ENCODE measurements around the gene ZNF219. TPM values are rescaled to one million over a fixed set of nuclear protein-coding genes. Genes with fewer than 3 reads are reported as not detected.
A peak's percentile ranks its signal among the peaks of the same experiment; 100 is the strongest.

Gene ZNF219
- polyA plus RNA-seq, 1 donor from 2014 or later = 40.6 TPM

DNA sequence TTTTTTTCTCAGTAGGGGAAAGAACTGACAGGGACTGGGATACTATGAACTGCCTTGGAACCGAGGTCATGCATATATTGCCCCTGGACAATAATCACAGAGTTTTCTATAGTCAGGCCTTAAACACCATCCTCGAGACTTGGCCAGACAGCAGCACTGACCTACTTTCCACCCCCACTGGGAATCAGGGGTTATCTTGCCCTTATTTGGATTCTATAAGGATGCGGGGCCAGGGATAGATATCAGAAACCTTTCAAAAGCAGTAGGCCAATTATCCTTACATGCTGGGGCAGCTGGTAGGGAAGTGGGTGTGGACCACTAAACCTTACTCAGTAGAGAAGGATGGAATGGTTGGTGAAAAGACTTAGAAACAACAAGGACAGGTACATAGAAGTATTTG lies 2.0 kb downstream of the ZNF219 start:
- no peaks in the 10 kb centered on the region for H3K9me2 ChIP-seq (ENCODE audit: insufficient read depth, low read length)
- no peaks in the 10 kb centered on the region for H3K9me3 ChIP-seq (ENCODE audit: low read length)
- H3K36me3 ChIP-seq (ENCODE audit: insufficient read depth, low read length) = peaks cover 3% of the 10 kb centered on the region
- H3K27ac ChIP-seq (ENCODE audit: low read length) = peak overlapping the region; percentile 92
- H3K4me3 ChIP-seq (ENCODE audit: low read length) = peak overlapping the region; percentile 77
- no peak overlapping the region for H2AFZ ChIP-seq (ENCODE audit: low read depth, low read length)
- peaks cover 40% of the 10 kb centered on the region for H3K79me2 ChIP-seq (replicated peaks; ENCODE audit: insufficient read depth, low read length)
- TF ChIP-seq CTCF (IDR thresholded peaks at IDR 0.05; ENCODE audit: poor library complexity, severe bottlenecking) (no peak), MXI1 (conservative IDR thresholded peaks at IDR 0.05; ENCODE audit: poor library complexity, severe bottlenecking) (no peak), EP300 (conservative IDR thresholded peaks at IDR 0.05; ENCODE audit: poor library complexity, severe bottlenecking) (no peak), SMC3 (conservative IDR thresholded peaks at IDR 0.05; ENCODE audit: poor library complexity) (no peak), EZH2 (IDR thresholded peaks at IDR 0.05; ENCODE audit: borderline replicate concordance, insufficient read depth, low read length, poor library complexity, severe bottlenecking) (no peak), RAD21 (conservative IDR thresholded peaks at IDR 0.05) (no peak), POLR2AphosphoS5 (IDR thresholded peaks at IDR 0.05) (no peak), TAF1 (IDR thresholded peaks at IDR 0.05; ENCODE audit: low read depth) (no peak)
- TF ChIP-seq, protein P1, sequence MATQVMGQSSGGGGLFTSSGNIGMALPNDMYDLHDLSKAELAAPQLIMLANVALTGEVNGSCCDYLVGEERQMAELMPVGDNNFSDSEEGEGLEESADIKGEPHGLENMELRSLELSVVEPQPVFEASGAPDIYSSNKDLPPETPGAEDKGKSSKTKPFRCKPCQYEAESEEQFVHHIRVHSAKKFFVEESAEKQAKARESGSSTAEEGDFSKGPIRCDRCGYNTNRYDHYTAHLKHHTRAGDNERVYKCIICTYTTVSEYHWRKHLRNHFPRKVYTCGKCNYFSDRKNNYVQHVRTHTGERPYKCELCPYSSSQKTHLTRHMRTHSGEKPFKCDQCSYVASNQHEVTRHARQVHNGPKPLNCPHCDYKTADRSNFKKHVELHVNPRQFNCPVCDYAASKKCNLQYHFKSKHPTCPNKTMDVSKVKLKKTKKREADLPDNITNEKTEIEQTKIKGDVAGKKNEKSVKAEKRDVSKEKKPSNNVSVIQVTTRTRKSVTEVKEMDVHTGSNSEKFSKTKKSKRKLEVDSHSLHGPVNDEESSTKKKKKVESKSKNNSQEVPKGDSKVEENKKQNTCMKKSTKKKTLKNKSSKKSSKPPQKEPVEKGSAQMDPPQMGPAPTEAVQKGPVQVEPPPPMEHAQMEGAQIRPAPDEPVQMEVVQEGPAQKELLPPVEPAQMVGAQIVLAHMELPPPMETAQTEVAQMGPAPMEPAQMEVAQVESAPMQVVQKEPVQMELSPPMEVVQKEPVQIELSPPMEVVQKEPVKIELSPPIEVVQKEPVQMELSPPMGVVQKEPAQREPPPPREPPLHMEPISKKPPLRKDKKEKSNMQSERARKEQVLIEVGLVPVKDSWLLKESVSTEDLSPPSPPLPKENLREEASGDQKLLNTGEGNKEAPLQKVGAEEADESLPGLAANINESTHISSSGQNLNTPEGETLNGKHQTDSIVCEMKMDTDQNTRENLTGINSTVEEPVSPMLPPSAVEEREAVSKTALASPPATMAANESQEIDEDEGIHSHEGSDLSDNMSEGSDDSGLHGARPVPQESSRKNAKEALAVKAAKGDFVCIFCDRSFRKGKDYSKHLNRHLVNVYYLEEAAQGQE (IDR thresholded peaks at IDR 0.05; ENCODE audit: borderline replicate concordance) = no peak
- peaks cover 6% of the 10 kb centered on the region for H3F3A ChIP-seq (ENCODE audit: insufficient read depth, low read length, poor library complexity, severe bottlenecking)
- peak overlapping the region; percentile 78 for H3K9ac ChIP-seq (ENCODE audit: low read length)
- H3K27me3 ChIP-seq (ENCODE audit: insufficient read depth, low read depth, low read length) = no peaks in the 10 kb centered on the region
- H4K20me1 ChIP-seq (ENCODE audit: insufficient read depth) = no peaks in the 10 kb centered on the region
- H3K4me2 ChIP-seq (ENCODE audit: low read length) = peak overlapping the region; percentile 77

DNA sequence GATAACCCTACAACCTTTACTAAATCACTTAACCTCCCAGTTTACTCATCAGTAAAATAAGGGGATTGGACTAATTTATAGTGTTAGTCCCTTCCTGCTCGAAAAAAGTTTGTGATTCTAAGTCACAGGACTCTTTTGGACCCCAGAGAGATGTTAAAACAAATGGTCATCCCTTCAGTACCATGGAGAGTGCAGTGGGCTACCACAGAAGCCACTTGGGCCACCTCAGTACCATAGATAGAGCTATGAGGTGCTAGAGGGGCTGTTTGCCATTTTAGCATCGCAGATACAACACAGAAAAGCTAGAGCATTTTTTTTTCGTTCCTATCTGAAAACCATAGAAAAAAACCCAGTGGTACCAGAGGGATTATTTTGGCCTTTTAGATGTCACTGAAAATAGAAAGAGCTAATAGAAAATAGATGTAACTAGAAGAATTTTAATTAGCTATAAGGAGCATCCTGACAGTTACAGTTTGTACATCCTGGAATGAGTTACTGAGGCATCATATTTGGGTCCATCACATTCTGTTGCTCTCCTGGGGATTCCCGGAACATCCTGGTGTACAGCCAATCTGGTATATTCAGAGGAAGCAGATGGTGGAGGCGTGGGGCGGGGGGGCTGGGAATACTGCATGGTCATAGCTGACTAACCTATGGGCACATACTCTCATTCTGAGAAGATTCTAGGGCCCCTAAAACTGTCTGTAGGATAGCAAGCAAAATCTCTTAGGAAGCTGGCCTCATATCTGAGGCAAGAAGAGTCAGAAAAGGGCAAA lies 2.8 kb downstream of the ZNF219 start:
- H3K9me3 ChIP-seq (ENCODE audit: low read length) = no peaks in the 10 kb centered on the region
- H2AFZ ChIP-seq (ENCODE audit: low read depth, low read length) = no peak overlapping the region
- H3K9me2 ChIP-seq (ENCODE audit: insufficient read depth, low read length) = no peaks in the 10 kb centered on the region
- no peak overlapping the region for H3K4me2 ChIP-seq (ENCODE audit: low read length)
- H3K27ac ChIP-seq (ENCODE audit: low read length) = peak overlapping the region; percentile 92
- H3K9ac ChIP-seq (ENCODE audit: low read length) = peak overlapping the region; percentile 69
- no peak for TF ChIP-seq EP300 (conservative IDR thresholded peaks at IDR 0.05; ENCODE audit: poor library complexity, severe bottlenecking)
- no peak for TF ChIP-seq TAF1 (IDR thresholded peaks at IDR 0.05; ENCODE audit: low read depth)
- TF ChIP-seq MXI1 (conservative IDR thresholded peaks at IDR 0.05; ENCODE audit: poor library complexity, severe bottlenecking) = no peak
- TF ChIP-seq, protein P1 (IDR thresholded peaks at IDR 0.05; ENCODE audit: borderline replicate concordance) = no peak
- TF ChIP-seq POLR2AphosphoS5 (IDR thresholded peaks at IDR 0.05) = no peak
- no peak for TF ChIP-seq EZH2 (IDR thresholded peaks at IDR 0.05; ENCODE audit: borderline replicate concordance, insufficient read depth, low read length, poor library complexity, severe bottlenecking)
- no peak for TF ChIP-seq CTCF (IDR thresholded peaks at IDR 0.05; ENCODE audit: poor library complexity, severe bottlenecking)
- H3K27me3 ChIP-seq (ENCODE audit: insufficient read depth, low read depth, low read length) = no peaks in the 10 kb centered on the region
- peak overlapping the region; percentile 77 for H3K4me3 ChIP-seq (ENCODE audit: low read length)
- H3F3A ChIP-seq (ENCODE audit: insufficient read depth, low read length, poor library complexity, severe bottlenecking) = peaks cover 6% of the 10 kb centered on the region
- H3K79me2 ChIP-seq (replicated peaks; ENCODE audit: insufficient read depth, low read length) = peaks cover 40% of the 10 kb centered on the region
- H4K20me1 ChIP-seq (ENCODE audit: insufficient read depth) = no peaks in the 10 kb centered on the region
- peaks cover 7% of the 10 kb centered on the region for H3K36me3 ChIP-seq (ENCODE audit: insufficient read depth, low read length)

Data from neural cell (in vitro differentiated cells).